Stimulated activated CD8-positive, alpha-beta memory T cell treated with anti-CD3 and anti-CD28 coated beads, Interleukin-4, amount 100 ng/mL, for 1 hour (primary cell): ENCODE measurements around the gene TBC1D20.
A peak's percentile ranks its signal among the peaks of the same experiment; 100 is the strongest.

Experiments used
- DNase-seq, 2 donors: peaks; one replicate each; pipeline ENCODE4 v3.0.0-alpha.2; 2020; ENCODE audit warnings: low read depth in 2 of 2, low spot score in 1 of 2

The TBC1D20 gene

GRCh38 chr20:438571-439469 lies 23.5 kb downstream of the TBC1D20 start:
- peak in 1 of 2 donors; percentile 40 for DNase-seq

GRCh38 chr20:437787-438486 lies 24.4 kb downstream of the TBC1D20 start:
- DNase-seq, result no peak

GRCh38 chr20:436476-436875 lies 25.9 kb downstream of the TBC1D20 start:
- DNase-seq, result no peak

GRCh38 chr20:435558-435957 lies 26.8 kb downstream of the TBC1D20 start:
- no peak for DNase-seq

- DNase-seq, result no peak
These were observed 27.5 kb downstream of the TBC1D20 start for GRCh38 chr20:434661-435419.

GRCh38 chr20:434221-434620 lies 28.1 kb downstream of the TBC1D20 start:
- no peak for DNase-seq

- DNase-seq, result peak; percentile 20 to 31
These were observed 28.9 kb downstream of the TBC1D20 start for GRCh38 chr20:433300-433975.

GRCh38 chr20:432677-433299 lies 29.5 kb downstream of the TBC1D20 start:
- DNase-seq, result no peak

GRCh38 chr20:432208-432607 lies 30.1 kb downstream of the TBC1D20 start:
- no peak for DNase-seq

- DNase-seq, result no peak
These were observed 31.1 kb downstream of the TBC1D20 start for GRCh38 chr20:431012-431904.

- no peak for DNase-seq
These were observed 32.0 kb downstream of the TBC1D20 start for GRCh38 chr20:430091-430999.

GRCh38 chr20:428658-429200 lies 33.6 kb downstream of the TBC1D20 start:
- DNase-seq, result no peak

- no peak for DNase-seq
These were observed 34.3 kb downstream of the TBC1D20 start for GRCh38 chr20:427849-428657.

GRCh38 chr20:427401-427800 lies 34.9 kb downstream of the TBC1D20 start:
- DNase-seq, result no peak

- no peak for DNase-seq
These were observed 35.8 kb downstream of the TBC1D20 start for GRCh38 chr20:426566-426965.

- no peak for DNase-seq
These were observed 40.6 kb downstream of the TBC1D20 start for GRCh38 chr20:421685-422250.
